ENCODE measurements around the gene PIK3C2G.

DNA sequence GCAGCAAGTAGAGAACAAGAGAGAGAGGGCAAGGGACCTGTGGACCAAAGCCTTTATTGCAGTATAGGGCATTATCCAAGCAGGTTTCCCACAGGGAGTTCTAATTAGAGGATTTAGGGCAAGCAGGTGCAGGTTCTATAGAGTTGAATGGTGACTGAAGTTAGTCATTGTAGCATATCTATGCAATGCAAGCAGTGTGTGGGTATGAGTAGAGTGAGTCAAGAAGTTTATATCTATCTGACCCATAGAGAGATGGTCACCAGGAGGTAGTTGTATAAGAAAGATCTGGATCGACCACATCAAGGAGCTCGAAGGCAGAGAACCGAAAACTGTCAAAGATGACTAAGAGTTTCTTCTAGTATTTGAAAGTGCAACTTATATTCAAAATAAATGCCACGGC is 309.2 kb downstream of the PIK3C2G start:
- TF ChIP-seq POLR2A (IDR thresholded peaks at IDR 0.05; ENCODE audit: low read depth, low read length) (no peak), TAF1 (IDR thresholded peaks at IDR 0.05; ENCODE audit: low read depth, low read length) (no peak), POLR2AphosphoS5 (IDR thresholded peaks at IDR 0.05; ENCODE audit: low read depth, low read length) (no peak), PAX5 (IDR thresholded peaks at IDR 0.05; ENCODE audit: insufficient read depth, low read length, severe bottlenecking) (no peak)

Measured in GM12891 (cell line).